GM19193 (cell line): Measurements from ENCODE around the gene PVALB.

ENCODE experiments used
- POLR2A ChIP-seq: IDR thresholded peaks from 4 replicates; pipeline ENCODE4 v1.6.1; 2011; ENCODE audit not compliant: insufficient read depth, insufficient read length; ENCODE audit errors: extremely low read depth

The PVALB gene

DNA sequence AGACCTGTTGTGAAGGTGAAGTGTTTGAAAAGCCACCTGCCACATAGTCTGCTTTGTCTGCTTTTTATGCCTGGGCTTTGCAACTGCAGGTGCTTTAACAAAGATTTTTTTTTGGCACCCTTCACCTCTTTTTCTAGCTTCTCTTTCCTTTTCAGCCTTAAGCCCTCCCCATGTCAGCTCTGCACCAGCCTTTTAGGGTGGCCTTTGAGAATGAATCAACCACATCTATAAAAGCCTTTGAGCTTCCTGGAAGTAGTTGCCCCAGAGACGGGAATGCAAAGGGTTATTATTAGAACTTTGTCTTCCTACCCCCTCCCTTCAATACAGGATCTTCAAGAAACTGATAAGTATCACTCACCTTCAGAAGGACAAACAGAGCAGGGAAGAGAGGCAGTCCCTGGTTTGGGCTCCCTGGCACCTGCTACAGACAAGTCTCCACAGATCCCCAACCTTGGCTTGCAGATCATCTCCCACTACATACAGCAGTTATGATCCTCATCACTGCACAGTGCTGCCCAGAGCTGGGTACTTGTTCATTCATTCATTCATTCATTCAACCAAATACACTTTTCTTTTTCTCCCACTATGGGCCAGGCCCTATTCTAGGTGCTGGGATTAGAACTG lies 8.0 kb downstream of the PVALB start:
- no peak for TF ChIP-seq POLR2A

DNA sequence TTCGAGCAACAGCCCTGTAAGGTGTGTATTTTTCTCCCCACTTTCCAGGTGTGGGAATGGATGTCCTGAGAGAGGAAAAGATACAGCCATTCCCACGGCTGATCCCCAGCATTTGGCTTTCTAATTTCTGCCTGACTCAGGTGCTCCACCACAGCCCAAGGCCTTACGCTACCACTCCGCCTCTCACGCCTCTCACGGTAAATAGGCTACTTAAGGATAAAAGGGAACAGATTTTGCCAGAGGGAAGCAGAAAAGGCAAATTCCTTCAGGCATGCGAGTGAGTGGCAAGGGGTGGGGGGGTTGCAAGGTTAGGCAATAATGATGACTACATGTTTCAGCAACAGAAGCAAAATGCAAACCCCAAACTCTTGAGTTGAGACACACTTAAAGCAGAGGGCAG lies 9.2 kb downstream of the PVALB start:
- no peak for TF ChIP-seq POLR2A

DNA sequence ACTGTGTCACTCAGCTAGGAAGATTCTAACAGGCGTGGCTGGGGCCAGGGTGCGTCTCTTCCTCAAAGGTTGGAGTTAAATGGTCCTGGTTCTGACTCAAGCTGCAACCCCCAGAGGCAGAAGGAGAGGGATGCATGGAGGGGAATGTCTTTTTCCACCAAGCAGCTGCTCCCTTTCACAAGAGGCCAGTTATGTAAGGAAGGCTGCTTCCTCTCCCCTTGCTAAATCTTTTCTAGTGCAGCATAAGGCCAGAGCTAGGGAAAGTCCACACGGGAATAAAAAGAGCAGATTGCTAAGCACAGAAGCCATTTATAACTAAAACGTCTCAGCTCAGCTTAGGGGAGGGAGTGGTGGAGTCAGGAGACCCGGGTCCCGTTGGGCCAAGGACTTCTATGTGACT lies 10.0 kb downstream of the PVALB start:
- no peak for TF ChIP-seq POLR2A

DNA sequence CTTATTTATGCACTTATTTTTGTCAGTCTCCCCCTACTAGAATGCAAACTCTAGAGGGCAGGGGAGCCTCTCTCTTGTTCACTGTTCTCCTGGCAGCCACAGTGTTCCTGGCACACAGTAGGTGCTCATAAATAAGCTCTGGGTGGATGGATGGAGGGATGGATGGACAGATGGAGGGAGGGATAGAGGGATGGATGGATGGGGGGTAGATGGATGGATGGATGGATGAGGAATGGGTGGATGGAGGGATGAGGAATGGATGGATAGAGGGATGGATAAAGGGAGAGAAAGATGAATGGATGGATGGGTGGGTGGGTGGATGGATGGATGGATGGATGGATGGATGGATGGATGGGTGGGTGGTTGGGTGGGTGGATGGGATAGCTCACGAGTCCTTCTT lies 13.5 kb downstream of the PVALB start:
- no peak for TF ChIP-seq POLR2A

DNA sequence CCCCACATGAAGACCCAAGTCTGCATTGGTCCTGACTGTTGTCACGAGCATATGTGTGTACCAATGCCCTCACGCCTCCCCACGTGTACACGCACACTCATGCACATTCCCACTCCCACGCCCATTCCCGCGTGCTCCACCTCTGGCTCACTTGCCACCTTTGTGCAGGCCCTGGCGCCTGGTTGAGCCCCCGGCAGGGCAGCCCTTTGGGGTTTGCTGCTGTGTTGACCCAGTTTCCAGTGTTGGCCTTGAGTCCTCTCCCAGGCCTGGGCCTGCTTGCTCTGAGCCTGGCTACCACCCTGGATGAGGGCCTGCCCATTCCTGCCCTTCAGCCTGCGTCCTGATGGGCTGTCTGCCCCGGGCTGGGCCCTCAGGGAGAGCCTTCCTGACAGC lies 18.2 kb downstream of the PVALB start:
- TF ChIP-seq POLR2A = no peak

DNA sequence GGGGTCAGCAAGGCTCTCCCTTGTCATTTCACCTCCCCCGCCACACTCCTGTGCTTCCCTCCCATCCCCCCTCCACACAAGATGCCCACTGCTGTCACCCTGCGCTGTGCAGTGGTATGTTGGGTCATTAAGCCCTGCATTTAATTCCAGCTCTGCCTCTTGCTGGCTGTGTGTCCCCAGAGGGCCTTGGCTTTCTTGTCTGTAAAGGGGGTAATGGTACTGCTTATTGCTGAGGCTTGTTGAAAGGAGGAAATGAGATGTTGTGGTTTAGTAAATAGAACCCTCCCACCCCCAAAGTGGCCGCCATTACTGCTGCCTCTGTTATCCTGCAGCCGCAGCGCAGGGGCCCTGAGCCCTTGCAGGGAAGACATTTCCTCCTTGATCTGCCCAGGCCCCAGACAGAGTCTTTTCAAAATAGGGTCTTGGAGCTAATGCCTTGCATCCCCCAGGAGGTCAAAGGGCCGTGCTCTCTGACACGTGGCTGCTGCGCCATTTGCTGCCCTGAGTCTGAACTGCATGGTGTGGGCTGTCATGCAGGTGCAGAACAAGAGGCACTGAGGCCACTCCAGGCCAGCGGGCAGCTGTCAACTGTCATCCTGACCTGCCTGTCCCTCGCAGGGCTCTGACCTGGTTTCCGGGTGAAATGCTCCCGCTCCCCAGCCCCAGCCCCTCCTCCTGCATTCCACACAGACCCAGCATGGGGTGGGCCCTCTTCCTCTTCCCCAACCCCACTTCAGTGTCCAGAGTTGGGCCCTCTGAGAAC lies 18.7 kb downstream of the PVALB start:
- no peak for TF ChIP-seq POLR2A

DNA sequence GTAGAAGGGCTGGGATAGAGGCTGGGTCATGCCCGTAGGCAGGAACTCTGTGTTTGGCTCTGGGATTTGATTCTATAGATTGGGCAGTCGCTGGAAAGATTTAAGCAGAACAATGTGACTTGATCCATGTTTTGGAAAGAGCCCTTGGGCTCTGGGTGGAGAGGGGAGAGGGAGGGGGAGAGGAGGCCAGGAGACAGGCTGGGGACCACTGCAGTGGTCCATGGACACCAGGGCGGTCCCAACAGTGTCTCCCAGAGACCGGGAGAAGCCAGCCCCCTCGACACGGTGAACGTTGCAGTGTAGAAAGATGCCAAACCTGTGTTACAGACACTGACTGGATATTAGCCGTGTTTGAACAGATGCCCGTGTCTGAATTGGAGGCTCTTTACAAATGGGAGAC lies 19.5 kb downstream of the PVALB start:
- no peak for TF ChIP-seq POLR2A

DNA sequence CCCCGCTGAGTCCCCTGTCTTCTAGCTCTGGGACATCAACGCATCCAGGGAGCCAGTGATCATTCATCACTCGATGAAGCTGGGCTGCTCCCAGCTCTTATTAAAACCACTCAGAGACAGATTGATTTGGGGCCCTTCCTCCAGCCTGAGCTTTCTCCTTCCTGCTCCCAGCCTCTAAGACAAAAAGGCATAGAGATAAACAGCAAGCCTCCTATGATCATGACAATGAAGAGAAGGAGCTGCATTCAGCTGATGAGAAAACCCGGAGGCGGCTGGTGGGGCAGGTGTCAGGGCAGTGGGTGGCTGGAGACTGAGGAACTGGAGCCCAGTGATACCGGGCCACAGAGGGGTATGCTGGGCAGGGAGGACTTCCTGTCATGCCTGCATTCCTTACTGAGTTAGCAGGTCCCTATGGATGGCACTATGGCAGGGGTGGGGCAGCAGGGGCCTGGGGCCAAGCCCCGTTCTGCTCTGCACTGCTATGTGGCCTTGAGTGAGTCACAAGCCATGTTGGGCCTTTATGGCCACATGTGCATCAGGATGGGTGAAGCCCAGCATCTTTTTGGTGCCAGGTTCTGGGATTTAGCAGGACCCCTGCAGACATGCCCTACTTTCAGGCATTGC lies 20.2 kb downstream of the PVALB start:
- no peak for TF ChIP-seq POLR2A

DNA sequence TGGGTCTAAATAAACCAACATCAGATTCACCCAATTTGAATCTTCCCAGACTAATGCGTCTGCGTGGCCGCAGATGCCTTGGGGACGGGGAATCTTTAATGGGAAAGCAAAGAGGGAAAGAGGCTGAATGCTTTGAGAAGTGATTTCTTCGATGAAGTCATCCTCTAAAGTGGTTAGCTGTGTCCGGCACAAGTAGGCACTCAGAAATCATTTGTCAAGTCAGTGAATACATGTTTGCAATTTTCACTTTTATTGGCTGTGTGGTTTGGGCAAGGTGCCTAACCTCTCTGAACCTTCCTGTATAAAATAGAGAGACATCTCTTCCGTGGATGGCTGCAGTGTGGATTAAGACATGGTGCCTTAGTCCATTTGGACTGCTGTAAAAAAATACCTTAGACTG lies 21.2 kb downstream of the PVALB start:
- TF ChIP-seq POLR2A = no peak

DNA sequence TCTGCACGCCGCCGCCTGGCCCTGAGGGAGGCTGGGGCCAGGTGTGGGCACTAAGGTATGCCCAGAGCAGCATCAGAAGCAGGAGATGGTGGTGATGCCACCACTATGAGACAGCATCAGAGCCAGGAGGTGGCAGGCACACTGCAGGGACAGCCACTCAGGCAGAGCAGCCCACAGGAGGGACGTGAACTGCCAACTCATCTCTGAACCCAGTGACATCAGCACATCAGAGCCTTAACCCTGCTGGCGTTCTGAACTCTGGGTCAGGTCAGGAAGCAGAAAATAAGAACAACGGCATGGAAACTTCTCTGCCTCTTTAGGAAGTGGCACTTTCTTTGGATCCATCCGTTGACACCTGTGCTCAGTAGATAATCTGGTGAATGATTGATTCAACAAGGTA lies 26.2 kb downstream of the PVALB start:
- no peak for TF ChIP-seq POLR2A

DNA sequence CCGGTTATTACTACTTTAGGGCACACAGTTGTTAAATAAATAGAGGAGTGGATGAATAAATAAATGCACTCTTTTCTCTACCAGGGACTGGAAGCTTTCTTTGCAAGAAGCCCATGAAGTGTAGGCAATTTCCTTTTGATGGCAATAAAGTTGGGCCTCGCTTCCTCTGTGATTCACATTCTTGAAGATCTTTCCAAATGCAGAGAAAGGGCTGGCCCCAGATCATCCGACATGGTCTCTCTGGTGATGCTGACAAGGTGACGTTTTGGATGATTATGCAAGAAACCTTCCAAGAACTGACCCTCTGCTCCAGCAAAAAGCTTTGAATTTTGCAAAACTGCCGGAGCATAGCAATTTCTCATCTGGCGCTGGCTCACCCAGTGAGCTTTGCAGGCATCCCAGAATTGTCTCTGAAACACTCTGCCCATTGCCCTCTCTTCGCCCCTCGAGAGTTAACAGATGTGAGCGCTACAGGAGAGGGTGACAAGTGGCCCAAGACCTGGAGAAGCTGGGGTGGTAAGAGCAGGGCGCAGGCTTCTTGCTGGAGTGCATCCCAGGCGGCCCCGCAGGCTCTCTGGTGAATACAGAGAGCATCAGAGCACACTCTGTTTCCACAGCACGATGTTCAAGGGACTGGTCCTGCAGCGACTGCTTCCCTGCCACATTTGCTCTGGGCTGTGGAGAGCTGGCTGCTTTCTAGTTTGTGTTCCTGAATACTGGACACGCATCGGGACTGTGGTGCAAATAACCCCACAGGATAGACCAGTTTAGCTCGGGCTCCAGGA lies 29.4 kb downstream of the PVALB start:
- no peak for TF ChIP-seq POLR2A

DNA sequence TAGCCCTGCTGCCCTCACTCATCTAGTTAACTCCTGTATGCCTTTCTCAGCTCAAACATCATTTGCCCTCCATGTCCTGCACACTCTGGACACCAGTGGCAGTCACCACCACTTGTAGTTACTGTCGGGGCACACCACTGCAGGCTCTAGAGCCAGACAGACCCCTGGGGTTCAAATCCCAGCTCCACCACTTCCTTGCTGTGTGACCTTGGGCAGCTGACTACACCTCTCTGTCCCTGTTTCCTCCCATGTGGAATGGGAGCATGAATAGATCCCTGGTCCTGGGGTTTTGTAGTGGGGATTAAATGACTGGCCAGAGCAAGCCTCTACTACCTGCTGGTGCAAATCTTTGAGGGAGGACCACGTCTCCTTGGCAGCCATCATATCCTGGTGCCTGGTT lies 33.1 kb downstream of the PVALB start:
- TF ChIP-seq POLR2A = no peak

DNA sequence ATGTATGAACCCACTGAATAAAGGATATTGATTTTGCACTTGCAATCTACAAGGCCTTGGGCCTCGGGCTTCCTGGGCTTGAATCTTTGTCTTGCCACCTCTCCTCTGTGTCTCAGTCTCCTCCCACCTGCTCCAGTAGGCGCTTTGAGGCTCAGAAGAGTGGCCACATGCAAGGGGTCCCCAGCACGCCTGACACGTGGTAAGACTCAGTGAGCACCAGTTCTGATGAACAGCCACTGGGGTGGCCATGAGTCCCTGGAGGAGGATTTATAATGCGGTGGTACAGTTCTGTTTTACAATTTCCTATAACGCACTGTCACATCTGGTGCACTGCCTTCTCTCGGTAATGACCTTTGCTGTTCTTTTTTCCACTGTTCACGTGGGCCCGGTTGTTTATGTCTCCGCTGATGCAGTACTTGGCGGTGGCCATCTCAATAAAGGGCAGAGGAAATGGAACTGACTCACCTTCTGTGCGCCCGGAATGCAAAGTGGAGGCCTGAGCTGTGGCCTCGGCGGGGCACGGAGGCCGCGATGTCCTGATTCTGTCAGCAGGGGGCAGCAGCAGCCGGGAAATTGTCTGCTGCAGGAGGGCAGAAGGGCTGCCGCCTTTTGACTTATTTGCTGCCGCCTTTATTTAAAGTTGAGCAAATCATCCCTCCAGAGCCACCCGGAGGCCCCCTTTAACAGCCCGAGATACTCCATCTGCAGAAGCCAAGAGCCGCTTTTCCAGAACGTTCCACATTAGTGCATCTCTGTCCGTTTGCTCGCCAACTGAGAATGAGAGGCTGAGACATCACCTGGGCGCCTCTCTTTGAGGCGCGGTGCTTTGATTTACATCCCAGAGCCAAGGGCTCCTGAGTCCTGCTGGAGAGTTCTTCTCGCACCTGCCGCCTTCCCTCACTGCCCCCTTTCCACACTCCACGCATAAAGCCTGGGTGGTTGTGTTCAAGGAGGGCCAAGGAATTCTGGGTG lies 34.9 kb downstream of the PVALB start:
- TF ChIP-seq POLR2A = no peak

DNA sequence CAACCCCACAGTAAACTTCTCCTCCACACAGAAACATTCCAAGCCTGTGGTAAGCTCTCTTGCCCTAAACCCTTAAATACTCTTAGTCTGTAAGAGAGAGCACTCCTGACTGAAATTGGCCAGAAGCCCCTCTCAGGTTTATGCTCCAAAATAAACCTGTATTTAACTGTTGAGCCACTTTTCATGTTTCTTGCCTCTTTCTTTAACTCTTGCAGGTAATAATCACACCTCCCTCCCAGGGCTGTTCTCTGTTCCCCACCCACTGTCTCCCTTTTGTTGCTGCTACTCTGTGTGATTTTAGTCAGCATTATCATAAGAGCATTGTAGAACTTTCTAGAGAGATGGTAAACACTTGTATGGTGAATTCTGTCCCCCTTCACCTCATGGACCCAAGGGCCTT lies 38.8 kb downstream of the PVALB start:
- no peak for TF ChIP-seq POLR2A
